PC-3 (cell line): Measurements from ENCODE around the gene FN3K.

Experiments used
- EZH2 ChIP-seq: fragments of 300-600 bp; sonication (generic); IDR thresholded peaks from one replicate; pipeline ENCODE4 v1.6.1; 2017; ENCODE audit warnings: antibody characterized with exemption, mild to moderate bottlenecking, low read length; ENCODE audit not compliant: unreplicated experiment
- EZH2phosphoT487 ChIP-seq: fragments of 300-600 bp; sonication (generic); IDR thresholded peaks from 2 replicates; pipeline ENCODE4 v1.6.1; 2018; ENCODE audit warnings: mild to moderate bottlenecking, antibody characterized with exemption, low read length, borderline replicate concordance
- TF ChIP-seq, protein P1 (sequence below): fragments of 300-600 bp; sonication (generic); conservative IDR thresholded peaks from 2 replicates; pipeline ENCODE4 v1.5.1; 2017; ENCODE audit warnings: antibody characterized with exemption, low read depth, mild to moderate bottlenecking, low read length

DNA sequence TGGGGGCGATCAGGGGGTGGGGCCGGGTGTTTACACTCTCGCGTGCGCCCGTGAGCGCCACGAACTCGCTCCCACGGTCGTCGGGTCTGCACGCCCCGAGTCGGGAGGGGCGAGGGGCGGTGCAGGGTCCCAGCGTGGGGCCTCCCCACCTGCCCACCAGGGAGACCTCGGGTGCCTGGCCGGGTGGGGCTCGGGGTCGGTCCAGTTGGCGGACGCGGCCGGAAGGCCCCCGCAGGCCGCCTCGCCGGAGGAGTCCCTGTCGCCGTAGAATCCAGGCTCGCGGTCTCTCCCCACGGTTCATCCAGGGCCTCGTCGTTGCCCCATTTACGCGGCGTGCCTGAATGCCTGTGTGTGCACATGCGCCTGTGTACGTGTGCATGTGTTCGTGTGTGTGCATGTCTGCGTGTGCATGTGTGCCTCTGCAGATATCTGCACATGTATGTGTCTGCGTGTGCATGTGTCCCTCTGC, 36.4 kb upstream of the FN3K start:
- TF ChIP-seq, protein P1, sequence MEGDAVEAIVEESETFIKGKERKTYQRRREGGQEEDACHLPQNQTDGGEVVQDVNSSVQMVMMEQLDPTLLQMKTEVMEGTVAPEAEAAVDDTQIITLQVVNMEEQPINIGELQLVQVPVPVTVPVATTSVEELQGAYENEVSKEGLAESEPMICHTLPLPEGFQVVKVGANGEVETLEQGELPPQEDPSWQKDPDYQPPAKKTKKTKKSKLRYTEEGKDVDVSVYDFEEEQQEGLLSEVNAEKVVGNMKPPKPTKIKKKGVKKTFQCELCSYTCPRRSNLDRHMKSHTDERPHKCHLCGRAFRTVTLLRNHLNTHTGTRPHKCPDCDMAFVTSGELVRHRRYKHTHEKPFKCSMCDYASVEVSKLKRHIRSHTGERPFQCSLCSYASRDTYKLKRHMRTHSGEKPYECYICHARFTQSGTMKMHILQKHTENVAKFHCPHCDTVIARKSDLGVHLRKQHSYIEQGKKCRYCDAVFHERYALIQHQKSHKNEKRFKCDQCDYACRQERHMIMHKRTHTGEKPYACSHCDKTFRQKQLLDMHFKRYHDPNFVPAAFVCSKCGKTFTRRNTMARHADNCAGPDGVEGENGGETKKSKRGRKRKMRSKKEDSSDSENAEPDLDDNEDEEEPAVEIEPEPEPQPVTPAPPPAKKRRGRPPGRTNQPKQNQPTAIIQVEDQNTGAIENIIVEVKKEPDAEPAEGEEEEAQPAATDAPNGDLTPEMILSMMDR, result no peak
- TF ChIP-seq EZH2phosphoT487, result no peak
- no peak for TF ChIP-seq EZH2
